KOPT-K1 (cell line): ENCODE results near the gene BROX.

Source experiments
- H3K27ac ChIP-seq: fragments of 200-600 bp; sonication (generic); 2 replicates; pipeline ENCODE4 v1.5.1; 2016; ENCODE audit warnings: antibody characterized with exemption, mild to moderate bottlenecking, low read depth, low read length; ENCODE audit not compliant: poor library complexity, severe bottlenecking
- H3K36me3 ChIP-seq: fragments of 200-600 bp; sonication (generic); 2 replicates; pipeline ENCODE4 v1.5.1; 2017; ENCODE audit warnings: antibody characterized with exemption, mild to moderate bottlenecking, low read length, moderate library complexity; ENCODE audit not compliant: insufficient read depth
- H3K9me3 ChIP-seq: fragments of 200-600 bp; sonication (generic); 2 replicates; pipeline ENCODE4 v1.5.1; 2017; ENCODE audit warnings: antibody characterized with exemption, low read length, mild to moderate bottlenecking; ENCODE audit not compliant: insufficient read depth, poor library complexity, severe bottlenecking

Gene BROX

DNA sequence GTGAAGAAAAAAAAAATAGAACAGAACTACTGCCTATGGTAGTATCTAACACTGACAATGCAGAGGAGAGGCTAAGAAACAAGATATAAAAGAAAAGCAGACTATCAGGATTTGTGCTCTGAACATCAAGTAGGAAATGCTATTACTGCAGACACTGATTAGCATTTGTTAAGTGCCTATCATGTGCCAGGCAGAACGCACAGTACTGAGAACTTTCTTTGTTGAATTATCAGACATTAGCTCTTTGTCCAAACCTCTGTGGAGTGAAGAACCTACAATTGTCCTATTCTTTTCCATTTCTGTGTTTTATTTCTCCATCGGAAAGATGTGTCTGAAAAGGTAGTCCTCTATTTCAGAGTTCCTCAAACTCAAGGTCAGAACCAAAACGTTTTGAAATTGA lies 72.0 kb downstream of the BROX start:
- Histone ChIP-seq H3K36me3 (no peaks in the 10 kb centered on the region), H3K27ac (no peak overlapping the region), H3K9me3 (no peaks in the 10 kb centered on the region)
